ENCODE measurements around the gene PREX1. TPM values are rescaled to one million over a fixed set of nuclear protein-coding genes. Genes with fewer than 3 reads are reported as not detected.
"Not testable (repeated sequence)": the region's sequence is repeated elsewhere in the genome, so short reads cannot be mapped to it uniquely, and the experiment has no call there.

Gene PREX1
- polyA plus RNA-seq, 12 donors = 14.1 to 28.3 (median 19.9) TPM; not detected in 1

DNA sequence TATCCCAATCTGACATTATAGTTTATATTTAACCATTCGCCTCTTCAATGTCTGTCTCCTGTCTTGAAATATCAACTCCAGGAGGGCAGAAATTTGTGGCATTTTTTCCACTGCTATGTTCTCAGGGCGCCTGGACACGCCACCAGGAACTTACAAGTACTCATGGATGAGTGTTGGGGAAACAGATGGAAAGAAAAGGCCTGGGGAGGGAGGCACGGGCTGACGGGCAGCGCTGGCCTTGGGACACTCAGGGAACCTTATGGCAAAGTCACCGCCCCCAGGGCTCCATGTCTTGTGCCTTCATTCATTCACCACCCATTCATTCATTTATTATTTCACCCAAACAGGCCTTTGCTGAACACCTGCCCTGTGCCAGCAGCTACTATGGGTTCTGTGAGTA is 222.9 kb downstream of the PREX1 start:
- DNase-seq = no peak

GRCh38 chr20:48604426-48604825 is 223.4 kb downstream of the PREX1 start:
- DNase-seq = no peak

DNA sequence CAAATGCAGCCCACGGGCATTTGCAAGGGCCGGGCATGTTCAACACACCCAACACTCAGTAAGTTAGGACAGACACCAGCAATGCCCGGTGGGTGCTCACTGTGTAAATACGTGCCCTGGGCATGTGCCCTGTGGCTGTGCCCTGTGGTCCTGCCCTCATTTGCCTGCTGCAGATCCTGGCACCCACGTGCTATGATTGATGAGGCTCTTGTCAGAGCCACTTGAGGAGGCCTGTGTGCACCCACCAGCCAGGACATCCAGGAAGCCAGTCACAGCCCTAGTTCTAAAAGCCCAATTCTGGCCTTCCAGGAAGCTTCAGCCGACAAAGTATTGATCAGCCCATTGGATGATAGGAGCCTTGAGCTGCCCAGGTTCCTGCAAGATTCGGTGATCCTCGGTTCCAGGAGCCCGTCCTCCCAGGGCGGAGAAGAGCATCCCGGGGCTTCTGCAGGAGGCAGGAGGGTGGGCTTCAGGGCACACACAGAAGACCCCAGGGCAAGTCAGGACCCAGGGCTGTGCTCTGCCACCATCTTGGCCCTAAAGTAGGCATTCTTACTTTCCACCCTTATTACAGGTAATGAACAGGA is 223.9 kb downstream of the PREX1 start:
- no peak for DNase-seq

GRCh38 chr20:48603116-48603818 is 224.5 kb downstream of the PREX1 start:
- DNase-seq = no peak

- DNase-seq = no peak
These were observed 226.0 kb downstream of the PREX1 start for GRCh38 chr20:48601798-48602197.

DNA sequence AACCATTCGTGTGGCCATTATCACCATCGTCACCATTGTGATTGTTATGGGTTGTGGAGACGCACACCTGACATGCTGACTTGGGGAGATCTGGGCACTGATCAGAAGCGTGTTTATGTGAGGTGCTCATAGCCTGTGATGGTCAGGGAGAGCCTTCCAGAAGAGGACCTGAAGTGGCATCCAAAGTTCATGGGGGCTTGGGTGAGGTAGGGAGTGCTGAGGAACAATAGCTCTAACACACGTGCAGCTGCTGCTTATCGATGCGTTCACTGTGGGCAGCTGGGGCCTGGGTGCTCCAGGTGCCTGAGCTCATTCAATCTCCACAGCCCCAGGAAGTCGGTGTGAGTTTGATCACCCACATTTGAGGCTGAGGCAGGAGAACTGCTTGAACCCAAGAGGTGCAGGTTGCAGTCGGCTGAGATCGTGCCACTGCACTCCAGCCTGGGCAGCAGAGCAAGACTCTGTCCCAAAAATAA is 227.3 kb downstream of the PREX1 start:
- no peak for DNase-seq

DNA sequence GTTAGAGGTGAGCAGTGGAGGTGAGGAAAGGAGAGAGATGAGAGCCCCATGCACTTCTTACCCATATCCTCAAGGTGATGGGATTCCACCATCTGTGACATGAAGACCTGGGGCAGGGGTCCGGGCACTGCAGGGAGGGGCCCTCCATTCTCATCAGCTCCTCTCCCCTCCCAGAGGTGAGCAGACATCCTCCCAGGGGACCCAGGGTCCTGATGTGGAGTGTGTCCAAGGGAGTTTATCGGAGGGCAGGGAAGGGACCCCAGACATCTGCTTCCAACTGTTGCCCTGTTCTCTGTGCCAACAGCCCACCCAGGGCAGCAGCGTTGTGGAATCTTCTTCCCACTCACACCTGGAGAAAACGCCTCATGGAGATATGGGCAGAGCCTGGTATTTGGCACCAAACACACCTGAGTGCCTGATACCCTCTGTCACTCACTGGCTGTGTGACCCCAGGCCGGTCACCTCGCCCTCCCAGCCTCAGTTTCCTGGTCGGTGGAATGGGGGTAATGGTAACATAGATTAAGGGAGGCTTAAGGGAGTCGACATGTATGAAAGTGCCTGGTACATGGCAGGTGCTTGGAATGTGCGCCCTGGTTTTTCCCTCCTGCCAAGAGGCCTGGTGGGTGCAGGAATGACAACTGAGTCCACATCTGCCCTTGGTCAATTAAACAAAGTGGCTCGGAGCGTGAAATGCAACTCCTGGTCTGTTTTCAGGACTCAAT is 227.9 kb downstream of the PREX1 start:
- DNase-seq = no peak

- DNase-seq = no peak
These were observed 228.6 kb downstream of the PREX1 start for GRCh38 chr20:48599106-48599747.

DNA sequence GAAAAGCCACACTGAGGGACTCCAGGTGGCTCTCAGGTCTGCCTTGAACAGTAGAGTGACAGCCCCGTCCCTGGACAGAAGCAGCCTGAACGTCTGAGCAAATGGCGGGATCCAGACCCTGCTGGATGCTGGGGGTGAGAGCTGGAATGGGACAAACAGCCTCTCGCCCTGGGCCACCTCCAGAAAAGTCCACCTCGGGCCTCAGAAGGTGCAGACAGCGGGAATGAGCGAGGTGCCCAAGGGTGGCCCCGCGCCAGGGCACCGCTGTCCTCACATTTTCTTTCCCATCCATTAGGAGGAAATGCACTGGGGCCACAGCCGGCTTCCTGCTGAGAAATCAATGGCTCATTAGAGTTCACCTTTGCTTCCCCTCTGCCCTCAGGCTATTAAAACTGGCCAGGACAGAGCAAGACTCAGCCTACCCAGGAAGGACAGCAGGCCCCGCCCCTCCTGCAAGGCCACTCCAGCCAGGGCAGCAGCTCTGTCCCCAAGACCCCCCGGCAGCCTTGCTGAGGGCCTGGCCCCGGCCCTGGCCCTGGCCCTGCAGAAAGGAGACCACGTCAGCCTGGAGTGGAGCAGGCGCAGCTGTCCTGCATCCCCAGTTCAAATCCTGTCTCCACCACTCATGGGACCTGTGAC is 229.4 kb downstream of the PREX1 start:
- not testable (repeated sequence) for DNase-seq

DNA sequence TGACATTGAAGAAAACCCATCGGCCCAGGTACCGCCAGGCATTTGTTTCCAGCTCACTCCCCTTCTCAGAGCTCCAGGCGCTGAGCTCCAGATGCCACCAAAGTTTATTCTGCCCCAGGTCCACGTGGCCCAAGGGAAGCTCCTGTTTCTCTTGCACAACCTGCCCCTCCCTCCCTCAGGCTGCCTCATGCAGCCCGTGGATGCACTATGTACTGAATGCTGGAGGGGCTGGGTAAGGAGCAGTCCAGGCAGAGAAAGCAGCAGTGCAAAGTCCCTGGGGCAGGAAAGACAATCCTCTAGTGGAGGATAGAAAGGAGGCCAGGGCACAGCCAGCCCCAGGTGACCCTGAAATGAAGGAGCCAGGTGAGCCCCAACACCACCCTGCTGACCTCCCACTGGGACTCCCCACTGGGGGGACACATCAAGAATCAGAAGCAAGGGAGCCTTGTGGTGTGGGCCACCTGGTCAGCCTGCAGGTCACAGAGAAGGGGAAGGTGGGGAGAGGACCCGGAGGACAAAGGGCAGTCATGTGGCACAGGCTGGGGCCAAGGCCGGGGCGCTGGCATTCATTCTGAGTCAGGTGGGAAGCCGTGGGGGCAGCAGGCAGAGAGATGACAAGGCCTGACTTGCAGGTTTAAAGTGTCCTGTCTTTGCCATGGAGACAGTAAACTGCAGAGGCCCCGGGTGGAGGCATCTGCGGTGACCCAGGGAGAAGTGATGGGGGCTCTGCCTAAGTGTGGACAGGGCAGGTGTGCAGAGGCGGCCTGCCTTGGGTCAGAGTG is 230.1 kb downstream of the PREX1 start:
- DNase-seq = no peak

- no peak for DNase-seq
These were observed 231.4 kb downstream of the PREX1 start for GRCh38 chr20:48596334-48596898.

- no peak for DNase-seq
These were observed 232.1 kb downstream of the PREX1 start for GRCh38 chr20:48595495-48596333.

- no peak for DNase-seq
These were observed 233.3 kb downstream of the PREX1 start for GRCh38 chr20:48594533-48594932.

- no peak for DNase-seq
These were observed 235.5 kb downstream of the PREX1 start for GRCh38 chr20:48592107-48592940.

DNA sequence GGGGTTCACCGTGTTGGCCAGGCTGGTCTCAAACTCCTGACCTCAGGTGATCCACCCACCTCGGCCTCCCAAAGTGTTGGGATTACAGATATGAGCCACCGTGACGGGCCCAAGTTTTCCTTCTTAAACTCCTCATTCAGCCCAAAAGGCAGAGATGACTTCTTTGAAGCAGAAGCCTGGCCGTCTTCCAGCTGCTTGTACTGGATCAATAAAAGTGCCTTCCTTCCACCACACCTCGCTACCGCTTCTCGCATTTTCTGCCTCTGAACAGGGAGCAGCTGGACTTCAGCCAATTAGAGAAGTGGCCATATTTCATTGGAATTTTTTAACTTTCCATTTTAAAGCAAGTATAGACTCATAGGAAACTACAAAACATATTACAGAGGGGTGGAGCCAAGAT is 241.1 kb downstream of the PREX1 start:
- DNase-seq = no peak

- no peak for DNase-seq
These were observed 242.5 kb downstream of the PREX1 start for GRCh38 chr20:48585061-48585870.

DNA sequence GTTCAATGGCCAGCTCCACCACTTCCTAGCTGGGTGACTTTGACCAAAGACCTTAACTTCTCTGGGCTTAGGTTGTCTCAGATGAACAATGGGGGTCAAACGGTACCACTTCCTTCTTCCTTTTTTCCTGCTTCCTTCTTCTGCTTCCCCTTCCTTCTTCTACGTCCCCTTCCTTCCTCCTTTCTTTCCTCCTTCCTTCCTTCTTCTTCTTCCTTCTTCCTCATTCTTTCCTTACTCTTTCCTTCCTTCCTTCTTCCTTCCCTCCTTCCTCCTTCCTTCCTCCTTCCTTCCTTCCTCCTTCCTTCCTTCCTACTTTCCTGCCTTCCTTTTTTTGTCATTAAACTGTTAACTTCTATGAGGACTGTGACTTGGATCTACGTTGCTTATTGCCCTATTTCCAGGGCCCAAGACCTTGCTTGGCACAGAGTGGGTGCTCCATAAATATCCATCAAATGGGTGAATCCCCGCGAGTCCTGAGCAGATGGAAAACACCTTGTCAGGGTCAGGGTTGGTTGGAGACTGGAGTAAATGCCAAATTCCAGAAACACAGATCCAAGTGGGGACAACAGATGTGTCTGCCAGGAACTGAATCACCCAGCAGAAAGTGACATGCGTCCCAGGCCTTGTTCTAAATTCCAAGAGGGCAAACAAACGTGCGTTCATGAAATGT is 243.3 kb downstream of the PREX1 start:
- DNase-seq = no peak

Measured in muscle of arm (tissue), 12 donors.